ENCODE results near the gene ATP5F1D. TPM values are rescaled to one million over a fixed set of nuclear protein-coding genes. Genes with fewer than 3 reads are reported as not detected.

ATP5F1D gene
- total RNA-seq, 2 donors from 2014 or later = 193 to 269 TPM

GRCh38 chr19:1286487-1287353 lies 45.2 kb downstream of the ATP5F1D start:
- H3K4me3 ChIP-seq = peak overlapping the region in 1 of 2 donors; percentile 3
- no peaks in the 10 kb centered on the region for H3K36me3 ChIP-seq
- H3K4me1 ChIP-seq = peaks cover 0 to 6% of the 10 kb centered on the region in 2 donors
- no peak overlapping the region for H3K27ac ChIP-seq
- no peak for DNase-seq (ENCODE audit: low spot score)
- H3K27me3 ChIP-seq = peaks cover 8 to 28% of the 10 kb centered on the region in 2 donors
- no peak for TF ChIP-seq CTCF (IDR thresholded peaks at IDR 0.05)
- no peaks in the 10 kb centered on the region for H3K9me3 ChIP-seq

GRCh38 chr19:1287354-1288225 lies 46.0 kb downstream of the ATP5F1D start:
- Histone ChIP-seq H3K4me1 (peaks cover 0 to 6% of the 10 kb centered on the region in 2 donors), H3K27me3 (peaks cover 8 to 28% of the 10 kb centered on the region in 2 donors)
- DNase-seq (ENCODE audit: low spot score) = no peak

GRCh38 chr19:1288226-1288612 lies 46.7 kb downstream of the ATP5F1D start:
- Histone ChIP-seq H3K4me1 (peaks cover 0 to 6% of the 10 kb centered on the region in 2 donors), H3K9me3 (no peaks in the 10 kb centered on the region), H3K4me3 (no peak overlapping the region), H3K27me3 (peaks cover 8 to 28% of the 10 kb centered on the region in 2 donors), H3K27ac (no peak overlapping the region), H3K36me3 (no peaks in the 10 kb centered on the region)
- no peak for DNase-seq (ENCODE audit: low spot score)
- TF ChIP-seq CTCF (IDR thresholded peaks at IDR 0.05) = no peak

More at GRCh38 chr19:1287354-1288225, 46.0 kb downstream of the ATP5F1D start:
- Histone ChIP-seq H3K27ac (no peak overlapping the region), H3K9me3 (no peaks in the 10 kb centered on the region), H3K4me3 (peak overlapping the region in 1 of 2 donors; percentile 3), H3K36me3 (no peaks in the 10 kb centered on the region)
- TF ChIP-seq CTCF (IDR thresholded peaks at IDR 0.05) = no peak

GRCh38 chr19:1288833-1289685 lies 47.5 kb downstream of the ATP5F1D start:
- peaks cover 8 to 23% of the 10 kb centered on the region in 2 donors for H3K27me3 ChIP-seq
- TF ChIP-seq CTCF (IDR thresholded peaks at IDR 0.05) = no peak
- H3K4me3 ChIP-seq = no peak overlapping the region

GRCh38 chr19:1289686-1290025 lies 48.1 kb downstream of the ATP5F1D start:
- Histone ChIP-seq H3K27me3 (peaks cover 8 to 23% of the 10 kb centered on the region in 2 donors), H3K36me3 (no peaks in the 10 kb centered on the region), H3K4me1 (peaks cover 0 to 6% of the 10 kb centered on the region in 2 donors), H3K9me3 (no peaks in the 10 kb centered on the region), H3K27ac (no peak overlapping the region), H3K4me3 (no peak overlapping the region)
- TF ChIP-seq CTCF (IDR thresholded peaks at IDR 0.05) = no peak
- DNase-seq (ENCODE audit: low spot score) = no peak

More at GRCh38 chr19:1288833-1289685, 47.5 kb downstream of the ATP5F1D start:
- Histone ChIP-seq H3K4me1 (peaks cover 0 to 6% of the 10 kb centered on the region in 2 donors), H3K27ac (no peak overlapping the region), H3K36me3 (no peaks in the 10 kb centered on the region), H3K9me3 (no peaks in the 10 kb centered on the region)
- DNase-seq (ENCODE audit: low spot score) = no peak
